Measurements from ENCODE around the gene SPTLC1.
"Not testable (repeated sequence)": the region's sequence is repeated elsewhere in the genome, so short reads cannot be mapped to it uniquely, and the experiment has no call there.

DNA sequence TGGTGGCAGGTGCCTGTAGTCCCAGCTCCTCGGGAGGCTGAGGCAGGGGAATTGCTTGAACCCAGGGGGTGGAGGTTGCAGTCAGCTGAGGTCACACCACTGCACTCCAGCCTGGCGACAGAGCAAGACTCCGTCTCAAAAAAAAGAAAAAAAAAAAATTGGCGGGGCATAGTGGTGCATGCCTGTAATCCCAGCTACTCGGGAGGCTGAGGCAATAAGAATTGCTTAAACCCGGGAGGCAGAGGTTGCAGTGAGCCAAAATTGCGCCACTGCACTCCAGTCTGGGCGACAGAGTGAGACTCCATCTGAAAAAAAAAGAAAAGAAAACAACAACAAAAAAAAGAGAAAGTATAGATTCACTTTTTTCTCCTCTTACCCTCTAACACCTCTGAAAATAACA lies 105.0 kb downstream of the SPTLC1 start:
- TF ChIP-seq, protein P1, sequence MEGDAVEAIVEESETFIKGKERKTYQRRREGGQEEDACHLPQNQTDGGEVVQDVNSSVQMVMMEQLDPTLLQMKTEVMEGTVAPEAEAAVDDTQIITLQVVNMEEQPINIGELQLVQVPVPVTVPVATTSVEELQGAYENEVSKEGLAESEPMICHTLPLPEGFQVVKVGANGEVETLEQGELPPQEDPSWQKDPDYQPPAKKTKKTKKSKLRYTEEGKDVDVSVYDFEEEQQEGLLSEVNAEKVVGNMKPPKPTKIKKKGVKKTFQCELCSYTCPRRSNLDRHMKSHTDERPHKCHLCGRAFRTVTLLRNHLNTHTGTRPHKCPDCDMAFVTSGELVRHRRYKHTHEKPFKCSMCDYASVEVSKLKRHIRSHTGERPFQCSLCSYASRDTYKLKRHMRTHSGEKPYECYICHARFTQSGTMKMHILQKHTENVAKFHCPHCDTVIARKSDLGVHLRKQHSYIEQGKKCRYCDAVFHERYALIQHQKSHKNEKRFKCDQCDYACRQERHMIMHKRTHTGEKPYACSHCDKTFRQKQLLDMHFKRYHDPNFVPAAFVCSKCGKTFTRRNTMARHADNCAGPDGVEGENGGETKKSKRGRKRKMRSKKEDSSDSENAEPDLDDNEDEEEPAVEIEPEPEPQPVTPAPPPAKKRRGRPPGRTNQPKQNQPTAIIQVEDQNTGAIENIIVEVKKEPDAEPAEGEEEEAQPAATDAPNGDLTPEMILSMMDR (IDR thresholded peaks at IDR 0.05), result not testable (repeated sequence)
- TF ChIP-seq POLR2A (IDR thresholded peaks at IDR 0.05), result not testable (repeated sequence)
